ENCODE measurements around the gene RAB8B. TPM values are rescaled to one million over a fixed set of nuclear protein-coding genes. Genes with fewer than 3 reads are reported as not detected.

Gene RAB8B
- total RNA-seq, 1 donor from 2014 or later: 93.1 TPM

GRCh38 chr15:63256433-63257274, 67.2 kb downstream of the RAB8B start:
- TF ChIP-seq, protein P1, sequence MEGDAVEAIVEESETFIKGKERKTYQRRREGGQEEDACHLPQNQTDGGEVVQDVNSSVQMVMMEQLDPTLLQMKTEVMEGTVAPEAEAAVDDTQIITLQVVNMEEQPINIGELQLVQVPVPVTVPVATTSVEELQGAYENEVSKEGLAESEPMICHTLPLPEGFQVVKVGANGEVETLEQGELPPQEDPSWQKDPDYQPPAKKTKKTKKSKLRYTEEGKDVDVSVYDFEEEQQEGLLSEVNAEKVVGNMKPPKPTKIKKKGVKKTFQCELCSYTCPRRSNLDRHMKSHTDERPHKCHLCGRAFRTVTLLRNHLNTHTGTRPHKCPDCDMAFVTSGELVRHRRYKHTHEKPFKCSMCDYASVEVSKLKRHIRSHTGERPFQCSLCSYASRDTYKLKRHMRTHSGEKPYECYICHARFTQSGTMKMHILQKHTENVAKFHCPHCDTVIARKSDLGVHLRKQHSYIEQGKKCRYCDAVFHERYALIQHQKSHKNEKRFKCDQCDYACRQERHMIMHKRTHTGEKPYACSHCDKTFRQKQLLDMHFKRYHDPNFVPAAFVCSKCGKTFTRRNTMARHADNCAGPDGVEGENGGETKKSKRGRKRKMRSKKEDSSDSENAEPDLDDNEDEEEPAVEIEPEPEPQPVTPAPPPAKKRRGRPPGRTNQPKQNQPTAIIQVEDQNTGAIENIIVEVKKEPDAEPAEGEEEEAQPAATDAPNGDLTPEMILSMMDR (IDR thresholded peaks at IDR 0.05): no peak
- Mint-ChIP-seq H3K27me3 (no peaks in the 10 kb centered on the region), H3K9me3 (no peaks in the 10 kb centered on the region), H3K4me1 (no peaks in the 10 kb centered on the region), H3K36me3 (ENCODE audit: low read depth) (peaks cover 72% of the 10 kb centered on the region), H3K27ac (no peak overlapping the region), H3K4me3 (no peak overlapping the region)
- ATAC-seq (ENCODE audit: low read depth) (no peak), DNase-seq (no peak)
- POLR2A ChIA-PET: interaction anchor here (0.7 kb wide), 1 partner anchor 148 kb away, joined by 4 read pairs; no protein-coding TSS in a partner anchor
- CTCF ChIA-PET: no interaction called here
- intact Hi-C loops (cut with micrococcal nuclease): no loop called here

GRCh38 chr15:63258658-63259057, 69.3 kb downstream of the RAB8B start:
- CTCF ChIA-PET: no interaction called here
- no peak for ATAC-seq (ENCODE audit: low read depth)
- intact Hi-C loops (cut with micrococcal nuclease): no loop called here
- POLR2A ChIA-PET: no interaction called here
- TF ChIP-seq, protein P1 (IDR thresholded peaks at IDR 0.05): no peak
- DNase-seq: no peak
- Mint-ChIP-seq H3K27me3 (no peaks in the 10 kb centered on the region), H3K4me3 (no peak overlapping the region), H3K36me3 (ENCODE audit: low read depth) (peaks cover 80% of the 10 kb centered on the region), H3K9me3 (no peaks in the 10 kb centered on the region), H3K4me1 (no peaks in the 10 kb centered on the region), H3K27ac (no peak overlapping the region)

DNA sequence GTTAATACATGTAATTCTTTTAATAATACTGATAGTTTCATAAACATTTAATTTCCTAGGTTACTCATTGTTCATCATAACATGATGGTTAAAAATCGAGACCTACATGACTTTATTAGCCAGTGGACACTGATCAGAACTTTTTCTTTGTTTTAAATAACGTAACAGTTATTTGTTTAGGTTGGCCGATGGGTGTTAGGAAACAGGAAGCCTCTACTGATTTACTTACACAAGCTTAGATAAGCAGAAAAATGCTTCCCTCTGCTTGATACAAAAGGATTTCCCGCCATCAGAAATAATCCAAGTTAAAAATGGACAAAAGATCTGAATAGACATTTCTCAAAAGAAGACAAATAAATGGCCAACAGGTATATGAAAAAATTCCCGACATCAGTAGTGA, 71.4 kb downstream of the RAB8B start:
- no peak for ATAC-seq (ENCODE audit: low read depth)
- Mint-ChIP-seq H3K9me3 (no peaks in the 10 kb centered on the region), H3K4me3 (no peak overlapping the region), H3K27me3 (no peaks in the 10 kb centered on the region), H3K4me1 (no peaks in the 10 kb centered on the region), H3K27ac (no peak overlapping the region), H3K36me3 (ENCODE audit: low read depth) (peaks cover 80% of the 10 kb centered on the region)
- ChIA-PET CTCF (no interaction called here), POLR2A (no interaction called here)
- intact Hi-C loops (cut with micrococcal nuclease): no loop called here
- no peak for DNase-seq
- TF ChIP-seq, protein P1 (IDR thresholded peaks at IDR 0.05): no peak

- peaks cover 81% of the 10 kb centered on the region for H3K36me3 Mint-ChIP-seq (ENCODE audit: low read depth)
- H3K4me3 Mint-ChIP-seq: no peak overlapping the region
- no peaks in the 10 kb centered on the region for H3K9me3 Mint-ChIP-seq
- H3K27ac Mint-ChIP-seq: no peak overlapping the region
- DNase-seq (no peak), ATAC-seq (ENCODE audit: low read depth) (no peak)
- intact Hi-C loops (cut with micrococcal nuclease): no loop called here
- ChIA-PET POLR2A (no interaction called here), CTCF (no interaction called here)
- H3K27me3 Mint-ChIP-seq: no peaks in the 10 kb centered on the region
- TF ChIP-seq, protein P1 (IDR thresholded peaks at IDR 0.05): no peak
- no peaks in the 10 kb centered on the region for H3K4me1 Mint-ChIP-seq
Measured at GRCh38 chr15:63261311-63261710, 71.9 kb downstream of the RAB8B start.

GRCh38 chr15:63263519-63263918, 74.1 kb downstream of the RAB8B start:
- H3K4me3 Mint-ChIP-seq: no peak overlapping the region

More at GRCh38 chr15:63263519-63263918, 74.1 kb downstream of the RAB8B start:
- no peaks in the 10 kb centered on the region for H3K4me1 Mint-ChIP-seq
- no peak for DNase-seq
- peaks cover 71% of the 10 kb centered on the region for H3K36me3 Mint-ChIP-seq (ENCODE audit: low read depth)
- TF ChIP-seq, protein P1 (IDR thresholded peaks at IDR 0.05): no peak
- no peaks in the 10 kb centered on the region for H3K27me3 Mint-ChIP-seq
- POLR2A ChIA-PET: interaction anchor here (0.6 kb wide), 1 partner anchor 1141 kb away, joined by 3 read pairs; no protein-coding TSS in a partner anchor
- intact Hi-C loops (cut with micrococcal nuclease): no loop called here
- CTCF ChIA-PET: no interaction called here
- ATAC-seq (ENCODE audit: low read depth): no peak
- H3K27ac Mint-ChIP-seq: no peak overlapping the region
- H3K9me3 Mint-ChIP-seq: no peaks in the 10 kb centered on the region
